GM12878 (cell line): ENCODE results near the gene USP31.

Experiments
- BHLHE40 ChIP-seq, 2 experiments: fragments of 450-650 bp in 1 of 2; IDR thresholded peaks; 2 replicates each; pipeline ENCODE4 v1.6.1; 2011 to 2017; ENCODE audit warnings: low read depth in 2 of 2, borderline replicate concordance in 1 of 2, improper control_type of control experiment in 1 of 2, low read length in 1 of 2, mild to moderate bottlenecking in 1 of 2
- CEBPB ChIP-seq, 2 experiments: fragments of 150-350 bp in 1 of 2; IDR thresholded peaks; 2 replicates each; pipeline ENCODE4 v1.6.1; 2012 to 2014; ENCODE audit warnings: low read depth in 2 of 2, low read length in 2 of 2, borderline replicate concordance in 1 of 2, inconsistent platforms in 1 of 2
- CHD1 ChIP-seq: IDR thresholded peaks from 2 replicates; pipeline ENCODE4 v1.6.1; 2012; ENCODE audit warnings: low read depth, low read length, improper control_type of control experiment
- ETV6 ChIP-seq, 2 experiments: fragments of 450-650 bp in 1 of 2; IDR thresholded peaks in 1 of 2; conservative IDR thresholded peaks in 1 of 2; 2 replicates each; pipeline ENCODE4 v1.6.1; 2014; ENCODE audit warnings: antibody characterized with exemption in 1 of 2, borderline replicate concordance in 1 of 2, low read depth in 1 of 2, mild to moderate bottlenecking in 1 of 2, moderate library complexity in 1 of 2
- HDAC2 ChIP-seq: fragments of 200-600 bp; sonication (generic); IDR thresholded peaks from 2 replicates; pipeline ENCODE4 v1.6.1; 2017
- POLR2A ChIP-seq: IDR thresholded peaks from 2 replicates; pipeline ENCODE4 v1.6.1; 2011; ENCODE audit warnings: low read depth, mild to moderate bottlenecking, low read length
- RAD51 ChIP-seq: fragments of 450-650 bp; IDR thresholded peaks from 2 replicates; pipeline ENCODE4 v1.6.1; 2016; ENCODE audit warnings: moderate library complexity, mild to moderate bottlenecking, inconsistent platforms
- TF ChIP-seq, protein P1 (sequence below), 3 experiments: IDR thresholded peaks in 2 of 3; conservative IDR thresholded peaks in 1 of 3; 2 replicates each; pipeline ENCODE4 v1.5.1; 2011; ENCODE audit warnings: low read depth in 3 of 3, low read length in 3 of 3, mild to moderate bottlenecking in 3 of 3, control low read depth in 2 of 3, moderate library complexity in 2 of 3, inconsistent platforms in 1 of 3, mixed read lengths in 1 of 3; ENCODE audit not compliant: control insufficient read depth in 2 of 3, insufficient read depth in 1 of 3; ENCODE audit errors: extremely low read depth in 1 of 3
- TF ChIP-seq, protein P2 (sequence below): IDR thresholded peaks from 2 replicates; pipeline ENCODE4 v1.6.1; 2012; ENCODE audit warnings: low read depth, low read length, improper control_type of control experiment

DNA sequence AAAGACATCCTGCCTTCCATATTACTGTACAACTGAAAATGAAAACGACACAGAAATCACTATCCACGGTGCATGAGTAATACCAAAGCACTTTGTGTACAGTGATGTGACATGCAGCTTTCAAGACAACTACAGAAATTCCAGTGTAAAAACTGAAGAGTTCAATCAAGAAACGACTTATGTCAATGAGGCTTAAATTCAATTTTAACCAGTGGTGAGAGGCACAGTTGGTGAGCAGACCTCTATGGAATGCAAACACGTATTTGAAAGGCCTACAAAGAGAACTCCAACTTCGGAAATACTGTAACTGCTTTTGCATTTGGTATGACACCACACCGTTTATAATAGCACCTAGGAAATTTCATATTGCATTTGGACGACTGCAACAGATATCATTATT lies 87.6 kb downstream of the USP31 start:
- TF ChIP-seq, protein P1, sequence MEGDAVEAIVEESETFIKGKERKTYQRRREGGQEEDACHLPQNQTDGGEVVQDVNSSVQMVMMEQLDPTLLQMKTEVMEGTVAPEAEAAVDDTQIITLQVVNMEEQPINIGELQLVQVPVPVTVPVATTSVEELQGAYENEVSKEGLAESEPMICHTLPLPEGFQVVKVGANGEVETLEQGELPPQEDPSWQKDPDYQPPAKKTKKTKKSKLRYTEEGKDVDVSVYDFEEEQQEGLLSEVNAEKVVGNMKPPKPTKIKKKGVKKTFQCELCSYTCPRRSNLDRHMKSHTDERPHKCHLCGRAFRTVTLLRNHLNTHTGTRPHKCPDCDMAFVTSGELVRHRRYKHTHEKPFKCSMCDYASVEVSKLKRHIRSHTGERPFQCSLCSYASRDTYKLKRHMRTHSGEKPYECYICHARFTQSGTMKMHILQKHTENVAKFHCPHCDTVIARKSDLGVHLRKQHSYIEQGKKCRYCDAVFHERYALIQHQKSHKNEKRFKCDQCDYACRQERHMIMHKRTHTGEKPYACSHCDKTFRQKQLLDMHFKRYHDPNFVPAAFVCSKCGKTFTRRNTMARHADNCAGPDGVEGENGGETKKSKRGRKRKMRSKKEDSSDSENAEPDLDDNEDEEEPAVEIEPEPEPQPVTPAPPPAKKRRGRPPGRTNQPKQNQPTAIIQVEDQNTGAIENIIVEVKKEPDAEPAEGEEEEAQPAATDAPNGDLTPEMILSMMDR (IDR thresholded peaks at IDR 0.05 in 2 of 3, conservative IDR thresholded peaks at IDR 0.05 in 1 of 3; ENCODE audit: control insufficient read depth in 2 of 3, extremely low read depth in 1 of 3, insufficient read depth in 1 of 3, low read depth in 3 of 3, low read length in 3 of 3), result no peak
- TF ChIP-seq, protein P2, sequence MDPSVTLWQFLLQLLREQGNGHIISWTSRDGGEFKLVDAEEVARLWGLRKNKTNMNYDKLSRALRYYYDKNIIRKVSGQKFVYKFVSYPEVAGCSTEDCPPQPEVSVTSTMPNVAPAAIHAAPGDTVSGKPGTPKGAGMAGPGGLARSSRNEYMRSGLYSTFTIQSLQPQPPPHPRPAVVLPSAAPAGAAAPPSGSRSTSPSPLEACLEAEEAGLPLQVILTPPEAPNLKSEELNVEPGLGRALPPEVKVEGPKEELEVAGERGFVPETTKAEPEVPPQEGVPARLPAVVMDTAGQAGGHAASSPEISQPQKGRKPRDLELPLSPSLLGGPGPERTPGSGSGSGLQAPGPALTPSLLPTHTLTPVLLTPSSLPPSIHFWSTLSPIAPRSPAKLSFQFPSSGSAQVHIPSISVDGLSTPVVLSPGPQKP, result no peak
- no peak for TF ChIP-seq BHLHE40 (IDR thresholded peaks at IDR 0.05; ENCODE audit: borderline replicate concordance in 1 of 2, low read depth in 2 of 2, low read length in 1 of 2)
- TF ChIP-seq CHD1, result no peak
- TF ChIP-seq ETV6 (conservative IDR thresholded peaks at IDR 0.05 in 1 of 2, IDR thresholded peaks at IDR 0.05 in 1 of 2; ENCODE audit: borderline replicate concordance in 1 of 2, low read depth in 1 of 2), result no peak
- no peak for TF ChIP-seq CEBPB (IDR thresholded peaks at IDR 0.05; ENCODE audit: borderline replicate concordance in 1 of 2, low read depth in 2 of 2, low read length in 2 of 2)
- no peak for TF ChIP-seq POLR2A
- TF ChIP-seq RAD51, result no peak
- TF ChIP-seq HDAC2, result no peak
